GM18858 (cell line): ENCODE measurements around the gene E4F1.

ENCODE experiments used
- ATAC-seq: cut with Tn5 transposase; IDR thresholded peaks from one replicate; pipeline ENCODE4 v1.9.1; 2021; ENCODE audit not compliant: unreplicated experiment

E4F1 gene

DNA sequence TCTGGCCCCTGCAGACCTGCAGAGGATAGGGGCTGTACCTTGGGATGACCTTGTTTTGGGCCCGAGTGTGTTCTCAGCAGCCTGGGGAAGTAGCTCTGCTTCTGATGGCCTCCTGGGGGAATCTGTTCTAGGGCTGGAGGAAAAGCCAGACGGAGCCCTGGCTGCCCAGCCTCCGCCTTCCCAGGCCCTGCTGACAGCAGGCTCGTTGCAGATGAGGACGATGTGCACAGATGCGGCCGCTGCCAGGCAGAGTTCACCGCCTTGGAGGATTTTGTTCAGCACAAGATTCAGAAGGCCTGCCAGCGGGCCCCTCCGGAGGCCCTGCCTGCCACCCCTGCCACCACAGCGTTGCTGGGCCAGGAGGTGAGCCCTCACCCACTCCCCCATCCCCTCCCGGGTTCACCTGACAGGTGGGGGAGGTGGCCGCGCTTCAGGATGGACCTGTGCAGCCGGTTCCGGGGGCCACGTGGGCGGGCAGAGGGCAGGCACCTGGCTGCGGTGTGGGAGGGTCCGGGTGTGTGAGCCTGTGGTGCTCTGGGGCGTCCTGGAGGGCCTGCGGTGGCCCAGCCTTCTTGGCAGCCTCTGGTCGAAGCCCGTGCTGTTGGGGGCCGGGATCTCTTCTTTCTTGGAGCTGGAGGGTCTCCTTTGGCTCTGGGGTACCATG, 4.9 kb downstream of the E4F1 start:
- no peak for ATAC-seq

DNA sequence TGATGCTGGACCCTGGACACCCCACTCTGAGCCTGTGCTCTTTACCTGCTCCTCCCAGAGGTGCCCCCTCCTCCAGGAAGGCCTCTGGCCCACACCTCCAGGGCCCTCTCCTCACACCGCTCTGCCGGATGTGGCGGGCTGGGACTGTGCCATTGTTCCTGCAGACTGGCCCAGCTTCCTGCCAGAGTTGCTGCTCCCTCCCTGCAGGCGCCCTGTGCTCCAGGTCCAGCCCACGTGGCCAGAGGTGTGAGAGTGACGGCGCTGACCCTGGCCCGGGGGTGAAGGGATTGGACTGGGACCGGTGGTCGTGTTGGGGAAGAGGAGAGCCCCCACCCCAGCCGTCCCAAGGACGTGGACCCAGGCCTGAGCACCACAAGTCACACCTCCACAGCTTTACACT, 5.7 kb downstream of the E4F1 start:
- no peak for ATAC-seq

DNA sequence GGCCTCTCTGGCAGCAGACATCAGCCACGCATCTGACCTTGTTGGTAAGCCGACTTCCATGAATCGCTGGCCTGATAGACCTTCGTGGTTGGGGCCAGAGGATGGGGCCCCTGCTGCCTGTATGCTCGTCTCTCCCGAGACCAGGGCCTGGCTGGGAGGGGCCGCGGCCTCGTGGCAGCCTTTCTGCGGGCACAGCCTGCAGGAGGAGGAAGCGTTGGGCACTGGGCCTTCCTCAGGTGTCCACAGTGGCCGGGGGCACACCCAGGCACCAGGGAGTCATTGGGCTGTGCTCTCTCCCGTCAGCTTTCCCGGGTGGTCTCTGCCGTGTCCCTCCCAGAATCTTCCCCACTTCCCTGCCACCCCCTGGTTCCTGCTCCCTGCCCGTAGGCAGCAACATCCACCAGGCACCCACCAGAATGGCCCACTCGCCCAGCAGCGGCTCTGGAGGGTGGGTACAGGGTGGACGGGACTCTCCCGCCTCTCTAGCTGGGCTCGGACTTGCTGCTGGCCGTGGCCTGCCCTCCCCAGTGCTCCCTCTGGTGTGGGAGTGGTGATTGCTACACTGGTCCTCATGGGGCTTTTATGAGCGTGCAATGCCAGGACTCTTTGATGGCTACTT, 6.3 kb downstream of the E4F1 start:
- no peak for ATAC-seq

DNA sequence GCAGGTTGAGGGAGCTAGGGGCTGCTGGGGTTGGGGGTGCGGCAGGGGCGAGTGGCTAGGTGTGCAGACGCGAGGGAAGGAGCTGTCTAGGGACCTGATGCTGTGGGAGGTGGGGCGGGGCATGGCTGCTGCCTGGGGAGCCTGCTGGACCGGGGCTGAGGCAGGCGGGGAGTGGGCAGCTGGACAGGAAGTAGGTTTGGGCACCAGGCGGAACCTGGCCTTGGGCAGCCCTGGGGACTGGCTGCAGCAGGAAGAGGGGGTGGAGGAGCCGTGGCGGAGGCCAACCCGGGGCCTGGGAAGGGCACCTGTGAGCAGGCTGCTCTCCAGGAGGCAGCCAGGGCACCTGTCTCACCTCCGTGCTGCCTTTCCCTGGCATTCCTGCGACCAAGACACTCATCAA, 7.0 kb downstream of the E4F1 start:
- ATAC-seq: no peak

DNA sequence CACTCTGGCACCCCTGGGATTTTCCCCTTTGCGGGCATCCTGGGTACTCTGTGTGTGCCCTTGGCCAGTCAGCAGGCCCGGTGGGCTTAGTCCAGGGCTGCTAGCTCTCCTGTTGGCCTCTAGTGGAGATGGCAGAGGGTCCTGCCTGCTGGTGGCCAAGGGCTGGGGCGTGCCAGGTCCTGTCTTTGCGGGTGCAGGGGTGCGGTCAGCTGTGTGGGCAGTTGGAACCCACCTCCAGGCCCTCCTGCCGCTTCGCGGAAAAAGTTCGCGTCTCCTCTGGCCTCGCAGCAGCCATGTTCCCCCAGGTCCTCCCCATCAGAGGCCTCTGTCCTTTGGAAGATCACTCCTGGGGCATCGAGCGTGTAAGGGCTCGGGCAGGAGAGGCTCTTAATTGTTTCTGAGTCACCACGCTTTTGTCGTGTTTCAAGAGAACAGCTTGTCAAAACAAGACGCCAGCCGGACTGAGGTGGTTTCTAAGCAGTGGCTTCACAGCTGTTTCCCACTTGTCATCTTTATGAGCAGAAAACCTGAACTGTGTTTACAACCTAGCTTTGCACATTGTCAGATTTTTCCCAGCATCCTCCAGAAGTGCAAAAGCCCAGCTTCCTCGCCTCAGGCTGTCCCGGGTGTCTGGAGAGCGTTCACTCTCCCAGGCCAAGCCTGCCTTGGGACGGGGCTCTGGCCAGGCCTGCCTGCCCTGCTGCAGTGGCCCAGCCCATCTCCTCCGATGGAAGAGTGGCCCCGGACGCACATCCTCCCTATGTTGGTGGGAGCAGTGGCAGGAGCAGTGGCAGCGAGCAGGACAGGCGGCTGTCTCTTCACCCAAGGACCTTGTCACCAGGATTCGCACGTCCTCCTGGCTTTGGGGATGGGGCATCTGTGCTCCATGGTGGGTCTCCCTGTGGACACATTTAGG, 7.9 kb downstream of the E4F1 start:
- ATAC-seq: no peak

DNA sequence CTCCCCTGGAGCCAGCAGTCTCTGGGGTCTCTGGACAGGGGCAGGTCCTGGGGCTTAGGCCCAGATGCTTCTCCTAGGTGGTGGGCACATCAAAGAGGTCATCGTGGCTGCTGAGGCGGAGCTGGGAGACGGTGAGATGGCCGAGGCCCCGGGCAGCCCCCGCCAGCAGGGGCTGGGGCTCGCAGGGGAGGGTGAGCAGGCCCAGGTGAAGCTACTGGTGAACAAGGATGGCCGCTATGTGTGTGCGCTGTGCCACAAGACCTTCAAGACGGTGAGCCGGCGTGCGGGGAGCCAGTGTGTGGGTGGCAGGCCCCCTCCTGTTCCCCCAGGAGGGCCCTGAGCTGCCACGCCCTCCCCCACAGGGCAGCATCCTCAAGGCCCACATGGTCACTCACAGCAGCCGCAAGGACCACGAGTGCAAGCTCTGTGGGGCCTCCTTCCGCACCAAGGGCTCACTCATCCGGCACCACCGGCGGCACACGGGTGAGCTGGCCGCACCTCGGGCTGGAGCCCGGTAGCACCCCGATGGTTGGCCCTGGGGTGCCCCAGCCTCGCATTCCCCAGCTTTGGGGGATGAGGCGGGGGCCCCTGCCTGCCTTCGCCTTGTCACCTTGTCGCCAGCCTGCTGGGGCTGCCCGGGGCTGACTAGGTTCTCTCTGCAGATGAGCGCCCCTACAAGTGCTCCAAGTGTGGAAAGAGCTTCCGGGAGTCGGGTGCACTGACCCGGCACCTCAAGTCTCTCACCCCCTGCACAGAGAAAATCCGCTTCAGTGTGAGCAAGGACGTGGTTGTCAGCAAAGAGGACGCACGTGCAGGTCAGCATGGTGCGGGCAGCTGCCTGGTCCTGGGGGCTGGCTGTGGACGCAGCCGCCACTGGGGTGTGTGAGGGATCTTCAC, 9.0 kb downstream of the E4F1 start:
- no peak for ATAC-seq

DNA sequence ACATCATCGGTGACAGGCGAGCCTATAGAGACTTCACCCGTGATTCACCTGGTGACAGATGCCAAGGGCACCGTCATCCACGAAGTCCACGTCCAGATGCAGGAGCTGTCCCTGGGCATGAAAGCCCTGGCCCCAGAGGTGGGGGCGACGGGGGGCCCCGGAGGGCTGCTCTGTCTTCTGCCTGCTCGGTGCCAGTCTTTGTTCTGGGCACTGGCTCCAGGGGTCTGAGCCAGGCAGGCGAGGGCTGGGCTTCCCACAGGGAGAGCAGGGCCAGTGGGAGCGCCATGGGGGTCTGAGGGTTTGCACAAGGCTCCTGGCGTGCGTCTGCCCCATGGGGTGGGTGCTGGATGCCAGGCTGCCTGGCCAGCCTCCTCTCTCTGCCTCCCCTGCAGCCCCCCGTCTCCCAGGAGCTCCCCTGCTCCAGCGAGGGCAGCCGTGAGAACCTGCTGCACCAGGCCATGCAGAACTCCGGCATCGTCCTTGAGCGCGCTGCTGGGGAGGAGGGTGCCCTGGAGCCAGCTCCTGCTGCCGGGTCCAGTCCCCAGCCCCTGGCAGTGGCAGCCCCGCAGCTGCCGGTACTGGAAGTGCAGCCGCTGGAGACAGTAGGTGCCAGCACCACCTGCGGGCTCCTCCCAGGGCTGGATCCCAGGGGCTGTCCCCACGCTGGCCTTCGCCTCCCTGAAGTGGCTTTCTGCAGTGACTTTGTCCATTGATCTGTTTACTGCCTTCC, 9.8 kb downstream of the E4F1 start:
- no peak for ATAC-seq

DNA sequence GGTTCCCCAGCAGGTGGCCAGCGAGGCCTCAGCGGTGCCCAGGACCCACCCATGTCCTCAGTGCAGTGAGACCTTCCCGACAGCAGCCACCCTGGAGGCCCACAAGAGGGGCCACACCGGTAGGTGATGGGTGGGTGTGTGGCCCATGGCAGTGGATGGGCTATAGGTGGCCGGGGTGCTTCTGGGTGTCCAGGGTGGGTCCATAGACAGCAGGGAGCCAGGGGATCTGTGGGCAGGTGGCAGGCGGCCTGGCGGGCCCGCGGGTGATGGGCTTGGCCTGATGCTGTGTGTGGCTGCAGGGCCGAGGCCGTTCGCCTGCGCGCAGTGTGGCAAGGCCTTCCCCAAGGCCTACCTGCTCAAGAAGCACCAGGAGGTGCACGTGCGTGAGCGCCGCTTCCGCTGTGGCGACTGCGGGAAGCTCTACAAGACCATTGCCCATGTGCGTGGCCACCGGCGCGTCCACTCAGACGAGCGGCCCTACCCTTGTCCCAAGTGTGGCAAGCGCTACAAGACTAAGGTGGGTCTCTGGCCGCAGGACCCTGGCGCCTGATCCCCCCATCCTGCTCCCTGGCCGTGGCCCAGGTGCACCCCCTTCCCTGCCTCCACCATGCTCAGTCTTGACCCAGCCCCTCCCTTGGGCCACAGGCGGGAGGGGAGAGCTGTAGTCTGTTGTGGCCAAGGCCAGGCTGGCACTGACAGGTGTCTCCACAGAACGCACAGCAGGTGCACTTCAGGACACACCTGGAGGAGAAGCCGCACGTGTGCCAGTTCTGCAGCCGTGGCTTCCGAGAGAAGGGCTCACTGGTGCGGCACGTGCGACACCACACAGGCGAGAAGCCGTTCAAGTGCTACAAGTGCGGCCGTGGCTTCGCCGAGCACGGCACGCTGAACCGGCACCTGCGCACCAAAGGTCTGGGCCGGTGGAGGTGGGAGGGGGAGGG, 10.8 kb downstream of the E4F1 start:
- no peak for ATAC-seq

DNA sequence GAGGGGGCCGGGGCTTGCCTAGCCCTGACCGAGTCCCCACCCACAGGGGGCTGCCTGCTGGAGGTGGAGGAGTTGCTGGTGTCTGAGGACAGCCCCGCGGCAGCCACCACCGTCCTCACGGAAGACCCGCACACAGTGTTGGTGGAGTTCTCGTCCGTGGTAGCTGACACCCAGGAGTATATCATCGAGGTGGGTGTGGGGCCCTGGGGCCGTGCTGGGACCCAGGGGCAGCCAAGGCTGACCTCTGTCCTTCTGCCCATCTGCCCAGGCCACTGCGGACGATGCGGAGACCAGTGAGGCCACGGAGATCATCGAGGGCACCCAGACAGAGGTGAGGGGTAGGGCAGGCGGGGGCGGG, 11.4 kb downstream of the E4F1 start:
- ATAC-seq: no peak

DNA sequence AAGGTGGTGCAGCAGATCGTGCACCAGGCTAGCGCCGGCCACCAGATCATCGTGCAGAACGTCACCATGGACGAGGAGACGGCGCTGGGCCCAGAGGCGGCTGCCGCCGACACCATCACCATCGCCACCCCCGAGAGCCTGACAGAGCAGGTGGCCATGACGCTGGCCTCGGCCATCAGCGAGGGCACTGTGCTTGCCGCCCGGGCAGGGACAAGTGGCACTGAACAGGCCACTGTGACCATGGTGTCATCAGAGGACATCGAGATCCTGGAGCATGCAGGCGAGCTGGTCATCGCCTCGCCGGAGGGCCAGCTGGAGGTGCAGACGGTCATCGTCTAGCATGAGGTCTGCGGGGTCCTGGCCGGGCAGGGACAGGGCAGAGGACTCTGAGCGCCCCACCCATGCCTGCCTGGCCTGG, 11.9 kb downstream of the E4F1 start:
- no peak for ATAC-seq

DNA sequence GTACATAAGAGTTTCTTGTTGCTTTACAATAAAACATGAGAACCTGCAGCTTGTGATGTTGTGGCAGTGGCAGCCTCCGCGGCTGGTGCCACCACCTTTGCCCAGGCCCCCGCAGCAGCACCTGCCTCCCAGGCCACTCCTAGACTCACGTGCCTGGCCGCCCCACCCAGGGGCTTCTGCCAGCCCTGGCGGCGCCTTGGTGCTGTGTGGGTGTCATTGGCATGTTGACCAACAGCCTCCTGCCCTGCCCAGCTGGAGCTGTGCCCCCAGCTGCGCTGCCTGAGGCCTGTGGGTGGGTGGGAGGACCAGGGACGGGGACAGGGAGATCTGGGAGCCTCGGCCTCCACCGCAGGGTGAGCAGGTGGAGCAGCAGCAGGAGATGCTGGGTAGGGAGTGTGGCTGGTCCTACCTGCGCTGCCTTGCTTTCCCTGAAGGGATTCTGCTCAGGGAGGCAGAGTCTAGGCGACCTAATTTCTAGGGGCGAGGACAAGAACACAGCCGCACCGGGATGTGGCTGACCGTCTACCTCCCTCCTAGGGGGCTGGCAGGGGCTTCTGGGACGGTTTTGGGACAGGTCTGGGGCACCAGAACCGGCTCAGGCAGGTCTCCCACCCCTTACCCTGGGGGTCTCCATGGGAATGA, 12.4 kb downstream of the E4F1 start:
- ATAC-seq: no peak

DNA sequence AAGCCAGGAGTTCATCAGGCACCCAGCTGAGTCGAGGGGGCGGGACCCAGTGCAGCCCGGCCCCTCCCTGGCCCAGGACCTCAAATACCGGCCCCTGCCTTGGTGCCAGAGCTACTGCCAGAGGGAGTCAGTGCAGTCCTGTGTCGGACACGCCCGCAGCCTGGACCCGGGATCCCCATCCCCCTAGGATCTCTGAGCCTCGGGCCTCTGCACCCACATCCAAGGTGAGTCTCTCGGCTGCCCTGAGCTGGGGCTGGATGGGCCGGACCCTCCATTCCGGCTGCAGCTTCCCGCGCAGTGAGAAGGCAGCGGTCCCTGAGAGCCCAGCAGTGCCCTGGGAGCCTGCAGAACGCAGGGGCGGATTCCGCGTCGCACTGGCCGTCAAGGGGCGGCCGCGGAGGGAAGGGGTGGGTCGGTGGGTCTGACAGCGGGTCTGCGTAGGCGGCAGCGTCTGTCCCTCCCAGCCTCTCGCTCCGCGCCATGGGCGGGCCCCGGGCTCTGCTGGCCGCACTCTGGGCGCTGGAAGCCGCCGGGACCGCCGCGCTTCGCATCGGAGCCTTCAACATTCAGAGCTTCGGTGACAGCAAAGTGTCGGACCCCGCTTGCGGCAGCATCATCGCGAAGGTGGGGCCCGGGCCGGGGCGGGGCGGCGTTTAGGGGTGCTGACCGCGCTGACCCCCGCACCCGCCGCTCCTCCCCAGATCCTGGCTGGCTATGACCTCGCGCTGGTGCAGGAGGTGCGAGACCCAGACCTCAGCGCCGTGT, 13.1 kb downstream of the E4F1 start, which contains the start of gene DNASE1L2:
TSS of gene DNASE1L2 (plus strand) at position 108 of the 765 bp plus-strand sequence. CDS start at position 481, 373 bp downstream.
- no peak for ATAC-seq

DNA sequence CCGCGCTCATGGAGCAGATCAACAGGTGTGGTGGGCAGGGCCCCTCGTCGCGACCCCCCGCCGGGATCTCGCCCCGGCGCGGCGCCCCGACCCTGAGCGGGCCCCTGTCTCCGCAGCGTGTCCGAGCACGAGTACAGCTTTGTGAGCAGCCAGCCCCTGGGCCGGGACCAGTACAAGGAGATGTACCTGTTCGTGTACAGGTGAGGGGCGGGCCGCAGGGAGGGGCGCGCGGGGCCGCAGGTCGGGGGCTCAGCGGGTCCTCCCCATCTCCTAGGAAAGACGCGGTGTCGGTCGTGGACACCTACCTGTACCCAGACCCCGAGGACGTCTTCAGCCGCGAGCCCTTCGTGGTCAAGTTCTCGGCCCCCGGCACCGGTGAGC, 13.7 kb downstream of the E4F1 start:
- ATAC-seq: no peak

DNA sequence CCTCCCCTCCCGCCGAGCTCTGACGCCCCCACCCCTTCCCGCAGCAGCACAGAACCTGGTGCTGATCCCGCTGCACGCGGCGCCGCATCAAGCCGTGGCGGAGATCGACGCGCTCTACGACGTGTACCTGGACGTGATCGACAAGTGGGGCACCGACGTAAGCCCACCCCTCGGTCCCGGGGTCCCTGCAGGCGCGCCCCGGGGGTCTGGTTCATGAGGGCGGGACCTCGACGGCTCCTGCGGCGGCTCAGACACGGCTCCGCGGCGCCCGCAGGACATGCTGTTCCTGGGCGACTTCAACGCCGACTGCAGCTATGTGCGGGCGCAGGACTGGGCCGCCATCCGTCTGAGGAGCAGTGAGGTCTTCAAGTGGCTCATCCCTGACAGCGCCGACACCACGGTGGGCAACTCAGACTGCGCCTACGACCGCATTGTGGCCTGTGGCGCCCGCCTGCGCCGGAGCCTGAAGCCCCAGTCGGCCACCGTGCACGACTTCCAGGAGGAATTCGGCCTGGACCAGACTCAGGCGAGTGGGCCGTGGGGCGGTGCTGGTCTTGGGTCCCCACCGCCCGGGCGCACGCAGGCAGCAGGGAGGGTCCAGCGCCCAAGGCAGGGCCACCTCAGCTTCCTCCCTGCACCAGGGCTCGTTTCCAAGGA, 14.2 kb downstream of the E4F1 start:
- ATAC-seq: no peak

DNA sequence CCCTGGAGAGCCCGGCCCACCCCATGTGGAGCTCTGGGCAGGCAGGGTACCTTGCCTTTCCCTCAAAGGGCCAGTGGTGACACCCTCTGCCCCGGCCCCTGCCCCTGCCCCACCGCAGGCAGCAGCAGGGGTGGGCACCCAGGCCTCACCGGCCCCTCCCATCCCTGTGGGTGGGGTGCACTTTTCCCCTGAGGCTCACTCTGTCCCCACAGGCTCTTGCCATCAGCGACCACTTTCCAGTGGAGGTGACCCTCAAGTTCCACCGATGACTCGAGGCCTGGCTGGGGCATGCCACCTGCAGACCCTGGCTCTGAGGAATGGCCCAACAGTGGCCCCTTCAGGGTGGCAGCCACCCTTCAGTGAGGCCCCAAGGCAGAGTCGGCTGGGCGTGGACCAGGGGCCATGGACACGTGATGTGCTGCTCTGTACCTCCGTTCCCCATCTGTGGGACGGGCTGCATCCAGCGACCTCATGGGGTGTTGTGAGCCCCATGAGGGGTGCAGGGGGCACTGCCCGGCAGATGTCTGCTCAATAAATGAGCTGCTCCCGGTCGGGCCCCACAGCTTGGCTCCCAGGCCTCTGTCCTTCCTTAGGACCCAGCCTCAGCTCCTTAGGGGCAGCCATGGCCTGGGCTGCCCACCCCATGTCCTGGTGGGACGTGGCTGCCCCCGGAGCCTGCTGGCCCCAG, 14.9 kb downstream of the E4F1 start:
- no peak for ATAC-seq

DNA sequence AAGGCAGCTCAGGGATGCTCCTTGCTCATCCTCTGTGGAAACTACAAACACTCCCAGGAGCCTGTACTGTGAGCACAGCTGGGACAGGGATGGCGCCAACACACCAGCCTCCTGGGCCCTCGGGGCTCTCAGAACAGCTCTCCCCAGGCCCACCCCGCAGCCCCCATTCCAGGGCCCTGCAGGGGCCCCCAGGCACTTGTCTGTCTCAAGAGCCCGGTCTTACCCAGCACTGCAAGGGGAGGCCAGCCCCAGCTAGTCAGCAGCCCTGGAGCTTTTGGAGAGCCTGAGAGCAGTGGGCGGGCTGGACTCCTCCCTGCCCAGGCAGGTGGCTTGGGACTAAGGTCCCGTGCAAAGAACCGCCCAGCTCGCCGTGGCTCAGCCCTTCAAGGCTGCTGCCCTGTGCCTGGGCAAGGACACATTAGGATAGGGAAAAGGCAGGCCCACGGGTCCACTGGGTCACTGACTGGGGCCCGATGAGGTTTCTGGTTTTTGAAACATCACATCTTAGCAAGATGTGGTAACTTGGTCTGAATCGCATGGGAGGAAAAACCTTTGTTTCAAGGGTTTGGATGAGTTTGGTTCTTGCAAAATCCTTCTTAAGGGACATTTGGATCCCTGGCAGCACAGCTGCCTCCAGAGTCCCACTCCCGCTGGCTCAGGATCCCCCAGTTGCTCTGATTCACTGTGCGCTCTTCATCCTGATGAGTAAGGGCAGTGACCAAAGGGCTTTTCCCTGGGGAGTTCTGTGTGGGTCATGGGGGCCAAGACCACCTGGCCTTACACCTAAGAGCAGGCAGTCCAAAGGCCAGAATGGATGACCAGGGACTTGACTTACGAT, 15.7 kb downstream of the E4F1 start:
- ATAC-seq: no peak
